Measurements from ENCODE around the gene MTFR1L.

Gene MTFR1L

DNA sequence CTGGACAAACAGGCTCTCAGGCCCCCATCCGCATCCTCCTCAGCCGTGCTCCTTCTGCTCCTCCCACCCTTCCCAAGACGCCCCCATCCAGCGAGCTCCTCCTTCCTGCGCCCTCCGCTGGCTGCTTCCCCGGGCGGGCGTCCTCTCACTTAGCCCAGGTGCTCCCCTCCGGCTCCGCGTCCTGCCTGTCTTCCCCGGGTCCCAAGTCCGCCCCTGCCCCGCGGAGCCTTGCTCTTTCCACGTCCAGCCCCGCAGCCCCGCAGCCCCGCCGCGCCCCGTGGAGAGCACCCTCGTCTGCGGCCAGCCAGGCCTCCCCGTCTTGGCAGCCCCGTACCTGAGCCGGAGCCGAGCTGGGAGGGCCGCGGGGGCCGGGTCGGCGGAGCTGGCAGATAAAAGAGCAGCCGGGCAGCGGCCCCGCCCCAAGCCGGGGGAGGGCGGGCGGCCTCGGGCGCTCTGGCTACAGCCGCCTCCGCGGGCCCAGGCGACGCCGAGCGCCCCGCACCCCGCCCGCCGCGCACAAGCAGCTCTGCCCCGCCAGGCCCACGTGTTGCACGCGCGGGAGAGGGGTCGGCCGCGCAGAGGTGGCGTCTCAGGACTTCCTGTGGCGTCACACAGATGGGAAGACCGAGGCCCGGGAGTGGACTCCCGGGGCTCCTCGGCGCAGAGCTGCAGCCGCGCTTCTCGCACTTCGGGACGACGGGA lies 55.6 kb downstream of the MTFR1L start, which contains the start of gene PAQR7:
PAQR7 (minus strand) TSS at position 555 of the 702 bp plus-strand sequence. CDS start 11,869 bp downstream, outside the sequence.
- peak within 1 kb of the TSS; percentile 60 to 70 for H3K4me3 ChIP-seq (replicated peaks in 1 of 2; ENCODE audit: low read depth in 2 of 2, low read length in 2 of 2)
- peak; percentile 61 to 79 for DNase-seq (ENCODE audit: low read depth in 2 of 2)
- TF ChIP-seq, protein P1, sequence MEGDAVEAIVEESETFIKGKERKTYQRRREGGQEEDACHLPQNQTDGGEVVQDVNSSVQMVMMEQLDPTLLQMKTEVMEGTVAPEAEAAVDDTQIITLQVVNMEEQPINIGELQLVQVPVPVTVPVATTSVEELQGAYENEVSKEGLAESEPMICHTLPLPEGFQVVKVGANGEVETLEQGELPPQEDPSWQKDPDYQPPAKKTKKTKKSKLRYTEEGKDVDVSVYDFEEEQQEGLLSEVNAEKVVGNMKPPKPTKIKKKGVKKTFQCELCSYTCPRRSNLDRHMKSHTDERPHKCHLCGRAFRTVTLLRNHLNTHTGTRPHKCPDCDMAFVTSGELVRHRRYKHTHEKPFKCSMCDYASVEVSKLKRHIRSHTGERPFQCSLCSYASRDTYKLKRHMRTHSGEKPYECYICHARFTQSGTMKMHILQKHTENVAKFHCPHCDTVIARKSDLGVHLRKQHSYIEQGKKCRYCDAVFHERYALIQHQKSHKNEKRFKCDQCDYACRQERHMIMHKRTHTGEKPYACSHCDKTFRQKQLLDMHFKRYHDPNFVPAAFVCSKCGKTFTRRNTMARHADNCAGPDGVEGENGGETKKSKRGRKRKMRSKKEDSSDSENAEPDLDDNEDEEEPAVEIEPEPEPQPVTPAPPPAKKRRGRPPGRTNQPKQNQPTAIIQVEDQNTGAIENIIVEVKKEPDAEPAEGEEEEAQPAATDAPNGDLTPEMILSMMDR (IDR thresholded peaks at IDR 0.05; ENCODE audit: low read depth, low read length) = no peak

DNA sequence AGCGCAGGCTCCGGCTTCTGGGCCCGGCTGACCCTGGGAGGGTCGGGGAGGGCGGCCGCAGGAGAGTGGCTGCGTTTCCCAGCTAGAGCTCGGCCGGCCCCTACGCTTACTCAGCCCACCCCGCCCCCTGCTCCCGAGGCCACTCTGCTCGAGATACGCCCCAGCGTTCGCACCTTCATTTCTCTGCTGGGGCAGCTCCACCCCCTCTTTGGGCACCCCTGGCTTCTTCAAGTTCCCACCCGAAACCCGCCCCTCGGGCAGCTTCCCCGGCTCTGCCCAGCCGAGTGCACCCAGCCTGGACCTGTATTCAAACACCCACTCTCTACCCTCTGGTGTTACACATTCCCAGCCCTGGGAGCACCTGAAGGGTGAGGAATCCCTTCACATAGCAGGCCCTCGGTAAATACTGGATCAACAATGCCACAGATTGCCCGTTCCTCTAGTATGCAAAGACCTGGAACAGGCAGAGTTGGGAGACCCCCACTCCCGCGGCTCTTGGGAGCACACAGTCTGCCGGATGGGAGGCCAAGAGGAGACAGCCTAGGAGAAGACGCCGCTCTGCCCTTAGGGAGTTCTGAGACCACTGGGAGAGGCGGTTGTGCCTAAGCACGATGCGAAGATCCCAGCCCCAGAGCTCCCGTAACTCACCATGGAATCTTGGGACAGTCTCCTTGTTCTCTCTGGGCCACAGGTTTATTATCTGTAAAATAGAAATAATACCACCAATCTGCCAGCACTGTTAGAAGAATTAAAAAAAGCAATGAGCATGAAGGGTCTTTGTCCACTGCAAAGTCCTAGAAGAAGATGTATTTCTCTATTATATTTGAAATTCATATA lies 56.3 kb downstream of the MTFR1L start:
- no peak for DNase-seq (ENCODE audit: low read depth in 2 of 2)
- TF ChIP-seq, protein P1 (IDR thresholded peaks at IDR 0.05; ENCODE audit: low read depth, low read length) = no peak
- H3K4me3 ChIP-seq (replicated peaks in 1 of 2; ENCODE audit: low read depth in 2 of 2, low read length in 2 of 2) = peak overlapping the region; percentile 43 to 70

DNA sequence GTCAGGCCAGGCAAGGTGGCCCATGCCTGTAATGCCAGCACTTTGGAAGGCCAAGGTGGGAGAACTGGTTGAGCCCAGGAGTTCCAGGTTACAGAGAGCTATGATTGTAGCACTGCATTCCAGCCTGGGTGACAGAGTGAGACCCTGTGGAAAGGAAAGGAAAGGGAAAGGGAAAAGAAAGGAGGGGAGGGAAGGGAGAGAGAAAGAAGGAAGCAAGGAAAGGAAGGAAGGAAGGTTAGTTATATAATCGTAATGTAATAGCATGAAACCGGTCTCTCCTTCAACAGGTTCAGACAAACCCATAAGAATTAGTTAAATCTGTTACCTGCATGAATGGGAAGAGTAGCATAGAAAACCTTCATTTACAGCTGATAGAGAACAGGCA lies 56.9 kb downstream of the MTFR1L start:
- DNase-seq (ENCODE audit: low read depth in 2 of 2) = no peak
- TF ChIP-seq, protein P1 (IDR thresholded peaks at IDR 0.05; ENCODE audit: low read depth, low read length) = no peak
- H3K4me3 ChIP-seq (replicated peaks in 1 of 2; ENCODE audit: low read depth in 2 of 2, low read length in 2 of 2) = no peak overlapping the region

DNA sequence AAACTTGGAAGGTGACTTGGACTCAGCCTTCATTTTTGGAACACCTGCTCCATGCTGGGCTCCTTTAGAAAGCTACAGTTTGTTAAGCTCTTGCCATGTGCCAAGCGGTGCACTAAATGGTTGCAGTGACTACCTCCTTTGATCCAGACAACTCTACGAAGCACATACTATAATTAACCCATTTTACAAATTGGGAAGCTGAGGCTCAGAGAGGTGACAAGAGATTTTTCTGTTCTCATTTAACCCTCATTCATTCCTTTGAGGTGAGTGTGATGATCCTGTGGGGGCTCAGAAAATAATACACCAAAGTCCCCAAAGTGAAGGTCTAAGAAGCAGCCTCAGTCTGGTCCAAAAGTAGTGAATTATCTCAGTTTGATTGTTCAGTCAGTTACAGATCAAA lies 57.4 kb downstream of the MTFR1L start:
- TF ChIP-seq, protein P1 (IDR thresholded peaks at IDR 0.05; ENCODE audit: low read depth, low read length) = no peak
- no peak overlapping the region for H3K4me3 ChIP-seq (replicated peaks in 1 of 2; ENCODE audit: low read depth in 2 of 2, low read length in 2 of 2)
- DNase-seq (ENCODE audit: low read depth in 2 of 2) = no peak

DNA sequence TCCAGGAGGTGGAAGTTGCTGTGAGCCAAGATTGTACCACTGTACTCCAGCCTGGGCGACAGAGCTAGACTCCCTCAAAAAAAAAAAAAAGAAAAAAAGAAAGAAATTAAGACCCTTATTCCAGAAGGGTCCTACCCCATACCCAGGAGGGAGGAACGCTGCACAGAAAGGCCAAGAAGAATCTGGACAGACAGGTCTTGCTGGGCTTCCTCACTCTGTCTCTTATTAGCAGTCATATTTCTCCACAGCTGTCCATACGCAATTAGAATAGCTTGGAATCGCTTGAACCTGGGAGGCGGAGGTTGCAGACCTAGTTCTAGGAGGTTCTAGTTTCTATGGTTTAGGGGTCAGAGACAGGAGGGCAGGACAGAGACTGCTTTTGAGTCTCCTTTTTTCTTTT lies 58.9 kb downstream of the MTFR1L start:
- TF ChIP-seq, protein P1 (IDR thresholded peaks at IDR 0.05; ENCODE audit: low read depth, low read length) = no peak
- no peak for DNase-seq (ENCODE audit: low read depth in 2 of 2)

GRCh38 chr1:25879675-25880074 lies 59.9 kb downstream of the MTFR1L start:
- peak in 1 of 2 donors; percentile 72 for DNase-seq (ENCODE audit: low read depth in 2 of 2)
- H3K4me3 ChIP-seq (replicated peaks in 1 of 2; ENCODE audit: low read depth in 2 of 2, low read length in 2 of 2) = no peak overlapping the region
- TF ChIP-seq, protein P1 (IDR thresholded peaks at IDR 0.05; ENCODE audit: low read depth, low read length) = no peak

More for the DNA sequence above, 58.9 kb downstream of the MTFR1L start:
- H3K4me3 ChIP-seq (replicated peaks in 1 of 2; ENCODE audit: low read depth in 2 of 2, low read length in 2 of 2) = no peak overlapping the region

Data from cardiac fibroblast (primary cell).